Measurements from ENCODE around the gene VSTM4. TPM values are rescaled to one million over a fixed set of nuclear protein-coding genes. Genes with fewer than 3 reads are reported as not detected.

Gene VSTM4
- polyA plus RNA-seq, 1 of the 3 experiments (the other 2 are of a cell fraction): 0.39 TPM

GRCh38 chr10:49123981-49124950 lies 8.9 kb upstream of the VSTM4 start:
- H4K20me1 ChIP-seq (ENCODE audit: insufficient read depth): no peaks in the 10 kb centered on the region

GRCh38 chr10:49120911-49121310 lies 5.6 kb upstream of the VSTM4 start:
- Histone ChIP-seq H3K9me3 (no peaks in the 10 kb centered on the region), H3K36me3 (replicated peaks in 1 of 2; ENCODE audit: control insufficient read depth in 1 of 2, insufficient read depth in 2 of 2, low read length in 1 of 2) (no peaks in the 10 kb centered on the region), H3K4me2 (no peak overlapping the region), H3K9me2 (no peaks in the 10 kb centered on the region), H4K20me1 (ENCODE audit: insufficient read depth) (no peaks in the 10 kb centered on the region), H3K4me1 (ENCODE audit: control insufficient read depth in 1 of 2, insufficient read depth in 2 of 2, low read depth in 1 of 2, low read length in 1 of 2) (peaks cover 0 to 19% of the 10 kb centered on the region in 2 experiments; a peak in 2 of 4 replicates), H3K27me3 (ENCODE audit: insufficient read depth) (no peaks in the 10 kb centered on the region), H3K4me3 (ENCODE audit: low read depth in 2 of 2, low read length in 1 of 2) (no peak overlapping the region), H3K79me2 (ENCODE audit: insufficient read depth) (no peaks in the 10 kb centered on the region), H3F3A (replicated peaks; ENCODE audit: insufficient read depth) (no peaks in the 10 kb centered on the region), H3K27ac (ENCODE audit: low read depth in 2 of 2, low read length in 1 of 2) (no peak overlapping the region), H2AFZ (ENCODE audit: low read depth) (no peak overlapping the region), H3K9ac (no peak overlapping the region)
- 26% methylated on average over 3 of the region's 3 CpGs for WGBS (ENCODE audit: low lambda C conversion rate)
- TF ChIP-seq USF2 (IDR thresholded peaks at IDR 0.05; ENCODE audit: borderline replicate concordance, low read depth, low read length): no peak
- DNase-seq: no peak
- POLR2A ChIA-PET: no interaction called here
- CTCF ChIA-PET: interaction anchor here (1.1 kb wide), 1 partner anchor 30 kb away, joined by 3 read pairs; no protein-coding TSS in a partner anchor

More at GRCh38 chr10:49123981-49124950, 8.9 kb upstream of the VSTM4 start:
- Histone ChIP-seq H3K27me3 (ENCODE audit: insufficient read depth) (no peaks in the 10 kb centered on the region), H3F3A (replicated peaks; ENCODE audit: insufficient read depth) (no peaks in the 10 kb centered on the region), H2AFZ (ENCODE audit: low read depth) (no peak overlapping the region), H3K9ac (no peak overlapping the region), H3K36me3 (replicated peaks in 1 of 2; ENCODE audit: control insufficient read depth in 1 of 2, insufficient read depth in 2 of 2, low read length in 1 of 2) (no peaks in the 10 kb centered on the region), H3K9me2 (no peaks in the 10 kb centered on the region), H3K4me3 (ENCODE audit: low read depth in 2 of 2, low read length in 1 of 2) (no peak overlapping the region), H3K79me2 (ENCODE audit: insufficient read depth) (no peaks in the 10 kb centered on the region), H3K4me1 (ENCODE audit: control insufficient read depth in 1 of 2, insufficient read depth in 2 of 2, low read depth in 1 of 2, low read length in 1 of 2) (peaks cover 0 to 2% of the 10 kb centered on the region in 2 experiments; a peak in 1 of 4 replicates), H3K9me3 (no peaks in the 10 kb centered on the region), H3K27ac (ENCODE audit: low read depth in 2 of 2, low read length in 1 of 2) (no peak overlapping the region), H3K4me2 (no peak overlapping the region)
- CTCF ChIA-PET: no interaction called here
- DNase-seq: no peak
- TF ChIP-seq TEAD4 (IDR thresholded peaks at IDR 0.05; ENCODE audit: borderline replicate concordance, insufficient read depth): no peak
- no peak for TF ChIP-seq RAD21 (IDR thresholded peaks at IDR 0.05; ENCODE audit: low read length)
- TF ChIP-seq RXRA (IDR thresholded peaks at IDR 0.05; ENCODE audit: borderline replicate concordance, low read depth): no peak
- no peak for TF ChIP-seq SMC3 (IDR thresholded peaks at IDR 0.05; ENCODE audit: low read depth, low read length)
- TF ChIP-seq GATA2 (CRISPR knock-in tag; IDR thresholded peaks at IDR 0.05): no peak
- no peak for TF ChIP-seq SIN3A (IDR thresholded peaks at IDR 0.05; ENCODE audit: borderline replicate concordance, low read depth, low read length)
- TF ChIP-seq FOSL2 (IDR thresholded peaks at IDR 0.05; ENCODE audit: borderline replicate concordance, low read depth): no peak
- no peak for TF ChIP-seq MEF2A (IDR thresholded peaks at IDR 0.05; ENCODE audit: borderline replicate concordance, low read depth)
- no peak for TF ChIP-seq FOXJ3 (CRISPR knock-in tag; IDR thresholded peaks at IDR 0.05)
- 31% methylated on average over 7 of the region's 7 CpGs for WGBS (ENCODE audit: low lambda C conversion rate)
- POLR2A ChIA-PET: no interaction called here
